ENCODE results near the gene CHN1.

The CHN1 gene

GRCh38 chr2:174866421-174866820 is 138.8 kb downstream of the CHN1 start:
- TF ChIP-seq CTCF (conservative IDR thresholded peaks at IDR 0.05; ENCODE audit: low read depth, low read length) = no peak

GRCh38 chr2:174863183-174863582 is 142.0 kb downstream of the CHN1 start:
- no peak overlapping the region for H3K4me2 ChIP-seq
- no peaks in the 10 kb centered on the region for H3K4me1 ChIP-seq (ENCODE audit: low read depth, poor library complexity, severe bottlenecking)
- H3K36me3 ChIP-seq (ENCODE audit: insufficient read depth) = no peaks in the 10 kb centered on the region
- no peaks in the 10 kb centered on the region for H3K27me3 ChIP-seq (ENCODE audit: insufficient read depth, low read depth)
- H3K4me3 ChIP-seq (IDR thresholded peaks at IDR 0.05; ENCODE audit: insufficient read depth, low read depth, low read length) = no peak overlapping the region
- H2AFZ ChIP-seq (ENCODE audit: low read depth) = no peak overlapping the region
- no peak overlapping the region for H3K9ac ChIP-seq
- H4K20me1 ChIP-seq (ENCODE audit: insufficient read depth) = no peaks in the 10 kb centered on the region
- no peaks in the 10 kb centered on the region for H3K79me2 ChIP-seq (ENCODE audit: insufficient read depth, low read depth)
- no peak for TF ChIP-seq CTCF (conservative IDR thresholded peaks at IDR 0.05; ENCODE audit: low read depth, low read length)
- H3K27ac ChIP-seq = no peak overlapping the region

More at GRCh38 chr2:174866421-174866820, 138.8 kb downstream of the CHN1 start:
- H3K36me3 ChIP-seq (ENCODE audit: insufficient read depth) = no peaks in the 10 kb centered on the region
- no peak overlapping the region for H2AFZ ChIP-seq (ENCODE audit: low read depth)
- no peak overlapping the region for H3K27ac ChIP-seq
- no peak overlapping the region for H3K4me3 ChIP-seq (IDR thresholded peaks at IDR 0.05; ENCODE audit: insufficient read depth, low read depth, low read length)
- no peaks in the 10 kb centered on the region for H3K4me1 ChIP-seq (ENCODE audit: low read depth, poor library complexity, severe bottlenecking)
- H3K9ac ChIP-seq = no peak overlapping the region
- no peak overlapping the region for H3K4me2 ChIP-seq
- no peaks in the 10 kb centered on the region for H4K20me1 ChIP-seq (ENCODE audit: insufficient read depth)
- no peaks in the 10 kb centered on the region for H3K27me3 ChIP-seq (ENCODE audit: insufficient read depth, low read depth)
- H3K79me2 ChIP-seq (ENCODE audit: insufficient read depth, low read depth) = no peaks in the 10 kb centered on the region

GRCh38 chr2:174859563-174860169 is 145.5 kb downstream of the CHN1 start:
- H4K20me1 ChIP-seq (ENCODE audit: insufficient read depth) = no peaks in the 10 kb centered on the region
- no peak overlapping the region for H3K4me3 ChIP-seq (IDR thresholded peaks at IDR 0.05; ENCODE audit: insufficient read depth, low read depth, low read length)
- H3K36me3 ChIP-seq (ENCODE audit: insufficient read depth) = no peaks in the 10 kb centered on the region
- H3K4me2 ChIP-seq = no peak overlapping the region
- H3K9ac ChIP-seq = no peak overlapping the region
- no peak overlapping the region for H2AFZ ChIP-seq (ENCODE audit: low read depth)
- H3K79me2 ChIP-seq (ENCODE audit: insufficient read depth, low read depth) = no peaks in the 10 kb centered on the region
- TF ChIP-seq CTCF (conservative IDR thresholded peaks at IDR 0.05; ENCODE audit: low read depth, low read length) = no peak
- H3K4me1 ChIP-seq (ENCODE audit: low read depth, poor library complexity, severe bottlenecking) = no peaks in the 10 kb centered on the region
- no peaks in the 10 kb centered on the region for H3K27me3 ChIP-seq (ENCODE audit: insufficient read depth, low read depth)
- H3K27ac ChIP-seq = no peak overlapping the region

- TF ChIP-seq CTCF (conservative IDR thresholded peaks at IDR 0.05; ENCODE audit: low read depth, low read length) = no peak
- no peaks in the 10 kb centered on the region for H4K20me1 ChIP-seq (ENCODE audit: insufficient read depth)
These were observed 146.4 kb downstream of the CHN1 start for GRCh38 chr2:174858745-174859144.

More at GRCh38 chr2:174858745-174859144, 146.4 kb downstream of the CHN1 start:
- no peaks in the 10 kb centered on the region for H3K4me1 ChIP-seq (ENCODE audit: low read depth, poor library complexity, severe bottlenecking)
- no peaks in the 10 kb centered on the region for H3K27me3 ChIP-seq (ENCODE audit: insufficient read depth, low read depth)
- H3K4me3 ChIP-seq (IDR thresholded peaks at IDR 0.05; ENCODE audit: insufficient read depth, low read depth, low read length) = no peak overlapping the region
- no peak overlapping the region for H3K4me2 ChIP-seq
- H3K9ac ChIP-seq = no peak overlapping the region
- no peaks in the 10 kb centered on the region for H3K79me2 ChIP-seq (ENCODE audit: insufficient read depth, low read depth)
- H2AFZ ChIP-seq (ENCODE audit: low read depth) = no peak overlapping the region
- H3K27ac ChIP-seq = no peak overlapping the region
- H3K36me3 ChIP-seq (ENCODE audit: insufficient read depth) = no peaks in the 10 kb centered on the region

Data from KMS-11 (cell line).